Heart left ventricle (tissue), 16 donors: Measurements from ENCODE around the gene IGFBP6. TPM values are rescaled to one million over a fixed set of nuclear protein-coding genes. Genes with fewer than 3 reads are reported as not detected.
"Not testable (repeated sequence)": the region's sequence is repeated elsewhere in the genome, so short reads cannot be mapped to it uniquely, and the experiment has no call there.

Experiments used
- ATAC-seq, 4 donors: fragments of 200-7000 bp; cut with Tn5 transposase; one replicate each; pipeline ENCODE4 v1.9.1; 2020 to 2022; ENCODE audit warnings: moderate library complexity in 4 of 4, mild to moderate bottlenecking in 3 of 4, moderate number of reproducible peaks in 1 of 4
- DNase-seq, 5 donors: peaks; one replicate each; pipeline ENCODE4 v3.0.0-alpha.2; 2020
- H3K27ac ChIP-seq, 12 donors: fragments of 200-600 bp; sonication (generic) in 4 of 12; one replicate each; pipeline versions ENCODE4 v1.5.0 to v1.8.0; 2016 to 2022; ENCODE audit warnings: mild to moderate bottlenecking in 2 of 12
- H3K27me3 ChIP-seq, 9 donors: fragments of 200-600 bp; sonication (generic) in 2 of 9; one replicate each; pipeline versions ENCODE4 v1.5.1 to v1.8.0; 2016 to 2022; ENCODE audit warnings: mild to moderate bottlenecking in 3 of 9
- H3K36me3 ChIP-seq, 9 donors: fragments of 200-600 bp; sonication (generic) in 2 of 9; one replicate each; pipeline versions ENCODE4 v1.5.0 to v1.8.0; 2018 to 2022; ENCODE audit warnings: mild to moderate bottlenecking in 2 of 9
- H3K4me1 ChIP-seq, 12 donors: fragments of 200-600 bp; sonication (generic) in 4 of 12; one replicate each; pipeline versions ENCODE4 v1.5.0 to v1.8.0; 2016 to 2022; ENCODE audit warnings: mild to moderate bottlenecking in 3 of 12
- H3K4me3 ChIP-seq, 12 donors: fragments of 200-600 bp; sonication (generic) in 4 of 12; one replicate each; pipeline versions ENCODE4 v1.5.0 to v1.8.0; 2017 to 2022; ENCODE audit warnings: mild to moderate bottlenecking in 9 of 12, moderate library complexity in 4 of 12
- H3K9me3 ChIP-seq, 12 donors: fragments of 200-600 bp; sonication (generic) in 4 of 12; one replicate each; pipeline versions ENCODE4 v1.5.0 to v1.8.0; 2016 to 2022; ENCODE audit warnings: mild to moderate bottlenecking in 1 of 12
- CTCF ChIP-seq, 12 donors: fragments of 200-600 bp; sonication (generic) in 4 of 12; IDR thresholded peaks; one replicate each; pipeline versions ENCODE4 v1.5.0 to v1.8.0; 2018 to 2022; ENCODE audit warnings: antibody characterized with exemption in 12 of 12, mild to moderate bottlenecking in 5 of 12
- POLR2A ChIP-seq, 2 donors: fragments of 450-650 bp; IDR thresholded peaks; one replicate each; pipeline ENCODE4 v1.6.1; 2017; ENCODE audit warnings: antibody characterized with exemption in 2 of 2, mild to moderate bottlenecking in 2 of 2, moderate library complexity in 2 of 2
- WGBS, 4 donors: extraction: QIAGEN DNeasy Blood & Tissue Kit in 2 of 4; methylation state at CpG; one replicate each; pipeline versions ENCODE4 v1.1.5 to v1.1.7; 2013 to 2018; 5-methylcytosine and 5-hydroxymethylcytosine counted together
- intact Hi-C, 10 donors: fragments of 100-400 bp; cut with DNase I; formaldehyde crosslinking; loops; one replicate each; pipeline versions ENCODE4 v1.11.1 to v1.14.2; 2022
- polyA plus RNA-seq, 2 donors: library from polyadenylated mRNA; stranded (reverse); fragments of 200-250 nt; gene quantifications; one replicate each; pipeline ENCODE4 v1.2.3, GENCODE V29; 2013
- total RNA-seq, 9 donors: library from RNA; depleted of rRNA in 2 of 9; stranded (reverse); fragments of >200 nt in 2 of 9; fragmentation: NEBNext Ultra II Directional in 3 of 9; extraction: Animal tissue kit (Norgen Biotek cat#: 25700) in 3 of 9; gene quantifications; one replicate each; pipeline versions ENCODE4 v1.1.0 to v1.2.4, GENCODE V29; 2016 to 2023
- donor health status: ischemic (EF 13 %, LVEDD 7.1; RV severe dilation, severe dysfunction).
- donor health status: healthy with polysubstance abuse.
- donor health status: DM: no; HTN: yes; CAD: no.
- donor health status: DM: no; HTN: no; CAD: no.
- donor health status: ischemic (EF 25% LVEDD 6.9; RV normal size, moderate dysfunction).
- donor health status: ischemic (EF 25% LVEDD 5.7; RV mildly dilated, moderate dysfunction).
- donor health status: healthy.
- donor health status: DM: yes; HTN: yes; CAD: no.
- donor health status: ischemic (EF 35%, LVEDD 5.7; RV mildly dilated, moderate dysfunction).
- donor health status: nonischemic (EF 11% LVEDD 7.7; RV severe dilation, severe dysfunction).
- donor health status: DM: yes; HTN: yes; CAD: no.
- donor health status: PGD.
- donor health status: ischemic (EF 29% LVEDD 5.4; RV normal size, mild dysfunction).
- donor health status: nonischemic (EF 23%, LVEDD 6.1; RV moderate dilation, normal function).

Gene IGFBP6
- total and polyA plus RNA-seq, 11 donors = 18.3 to 132 (median 42.6) TPM

GRCh38 chr12:53103860-53104305, 6.4 kb downstream of the IGFBP6 start:
- peaks cover 0 to 26% (median 10%) of the 10 kb centered on the region in 9 donors for H3K36me3 ChIP-seq
- H3K4me3 ChIP-seq = no peak overlapping the region
- intact Hi-C loops = no loop called here
- WGBS, 4 donors = 54 to 65% (median 60%) methylated on average over 3 of the region's 3 CpGs
- H3K27me3 ChIP-seq = no peaks in the 10 kb centered on the region
- DNase-seq (no peak), ATAC-seq (no peak)
- H3K4me1 ChIP-seq = peaks cover 0 to 34% (median 15%) of the 10 kb centered on the region in 12 donors
- H3K9me3 ChIP-seq = no peaks in the 10 kb centered on the region
- H3K27ac ChIP-seq = peak overlapping the region in 1 of 12 donors; percentile 69
- TF ChIP-seq POLR2A (IDR thresholded peaks at IDR 0.05) (no peak), CTCF (IDR thresholded peaks at IDR 0.05) (no peak)

- peaks cover 0 to 26% (median 10%) of the 10 kb centered on the region in 9 donors for H3K36me3 ChIP-seq
- peaks cover 0 to 29% (median 9%) of the 10 kb centered on the region in 12 donors for H3K4me1 ChIP-seq
- DNase-seq (no peak), ATAC-seq (no peak)
- no peaks in the 10 kb centered on the region for H3K27me3 ChIP-seq
- 93 to 97% (median 94%) methylated on average over 8 of the region's 8 CpGs for WGBS, 4 donors
- intact Hi-C loops = no loop called here
- no peaks in the 10 kb centered on the region for H3K9me3 ChIP-seq
- H3K27ac ChIP-seq = no peak overlapping the region
- TF ChIP-seq CTCF (IDR thresholded peaks at IDR 0.05) (no peak), POLR2A (IDR thresholded peaks at IDR 0.05) (no peak)
- H3K4me3 ChIP-seq = no peak overlapping the region
Measured at GRCh38 chr12:53105256-53105655, 7.8 kb downstream of the IGFBP6 start.

- intact Hi-C loops = no loop called here
- TF ChIP-seq CTCF (IDR thresholded peaks at IDR 0.05) = no peak
- no peak for TF ChIP-seq POLR2A (IDR thresholded peaks at IDR 0.05)
- H3K27ac ChIP-seq = no peak overlapping the region
- H3K4me1 ChIP-seq = peaks cover 0 to 29% (median 9%) of the 10 kb centered on the region in 12 donors
- DNase-seq (no peak), ATAC-seq (peak in 1 of 4 donors; percentile 23)
- WGBS, 4 donors = 78 to 94% (median 88%) methylated on average over 6 to 7 of the region's 7 CpGs
- peaks cover 0 to 22% (median 7%) of the 10 kb centered on the region in 9 donors for H3K36me3 ChIP-seq
- H3K27me3 ChIP-seq = no peaks in the 10 kb centered on the region
- H3K9me3 ChIP-seq = no peaks in the 10 kb centered on the region
- no peak overlapping the region for H3K4me3 ChIP-seq
Measured at GRCh38 chr12:53105712-53106439, 8.4 kb downstream of the IGFBP6 start.

DNA sequence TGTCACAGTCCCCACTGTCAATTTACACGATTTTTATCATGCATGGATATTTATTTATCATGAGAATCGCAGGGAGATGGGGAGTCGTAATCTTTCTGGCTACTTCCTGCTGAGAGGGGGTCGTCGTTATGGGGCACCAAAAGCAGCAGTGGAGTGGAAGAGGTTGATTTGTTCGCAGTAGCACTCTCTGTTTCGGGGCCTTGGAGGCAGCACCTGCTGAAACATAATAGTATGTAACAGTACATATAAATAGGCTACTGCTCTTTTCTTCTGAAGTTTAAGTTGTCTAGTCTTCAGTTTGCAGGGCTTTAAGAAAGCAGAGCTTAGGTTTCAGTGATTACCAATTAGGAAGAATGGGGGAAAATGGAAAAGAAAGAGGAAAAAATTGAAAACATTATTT, 9.7 kb downstream of the IGFBP6 start:
- DNase-seq (no peak), ATAC-seq (no peak)
- Histone ChIP-seq H3K27me3 (no peaks in the 10 kb centered on the region), H3K4me3 (no peak overlapping the region), H3K27ac (no peak overlapping the region), H3K4me1 (peaks cover 0 to 25% (median 9%) of the 10 kb centered on the region in 12 donors), H3K9me3 (no peaks in the 10 kb centered on the region), H3K36me3 (peaks cover 0 to 9% (median 0%) of the 10 kb centered on the region in 9 donors)
- no peak for TF ChIP-seq POLR2A (IDR thresholded peaks at IDR 0.05)
- TF ChIP-seq CTCF (IDR thresholded peaks at IDR 0.05) = no peak
- WGBS, 4 donors = 57 to 69% (median 62%) methylated on average over 7 of the region's 7 CpGs
- intact Hi-C loops = no loop called here

DNA sequence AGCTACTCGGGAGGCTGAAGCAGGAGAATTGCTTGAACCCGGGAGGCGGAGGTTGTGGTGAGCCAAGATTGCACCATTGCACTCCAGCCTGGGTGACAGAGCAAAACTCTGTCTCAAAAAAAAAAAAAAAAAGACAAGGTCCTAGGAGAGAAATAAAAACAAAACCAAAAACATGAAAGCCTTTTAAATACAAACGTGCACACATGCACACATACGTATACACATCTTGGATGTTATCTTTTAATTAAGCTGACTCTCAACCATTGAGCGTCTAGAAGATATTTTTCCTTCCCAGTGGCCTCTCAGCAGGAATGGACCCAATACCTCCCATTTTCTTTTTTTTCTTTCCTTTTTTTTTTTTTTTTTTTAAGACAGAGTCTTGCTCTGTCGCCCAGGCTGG, 15.0 kb downstream of the IGFBP6 start:
- H3K9me3 ChIP-seq, H3K4me3 ChIP-seq, H3K27ac ChIP-seq, H3K27me3 ChIP-seq, H3K36me3 ChIP-seq, intact Hi-C loops, DNase-seq, ATAC-seq: not testable (repeated sequence)
- WGBS, 4 donors = 88 to 94% (median 91%) methylated on average over 7 of the region's 7 CpGs
- H3K4me1 ChIP-seq = peaks cover 0 to 20% (median 9%) of the 10 kb centered on the region in 12 donors
